Keratinocyte (primary cell): ENCODE data around the gene HAT1.

Experiments
- EZH2 ChIP-seq: IDR thresholded peaks from one replicate; pipeline ENCODE4 v1.6.1; 2012; ENCODE audit warnings: inconsistent platforms, mild to moderate bottlenecking, low read length, moderate library complexity
- TF ChIP-seq, protein P1 (sequence below), 3 experiments: IDR thresholded peaks in 1 of 3; conservative IDR thresholded peaks in 1 of 3; optimal IDR thresholded peaks in 1 of 3; 2 replicates in 2 of 3; 3 replicates in 1 of 3; pipeline versions ENCODE3 to v1.5.1; 2011; ENCODE audit warnings: low read length in 3 of 3, mild to moderate bottlenecking in 3 of 3, moderate library complexity in 2 of 3, control low read depth in 1 of 3, inconsistent platforms in 1 of 3; ENCODE audit not compliant: insufficient read depth in 2 of 3; ENCODE audit errors: extremely low read depth in 1 of 3

DNA sequence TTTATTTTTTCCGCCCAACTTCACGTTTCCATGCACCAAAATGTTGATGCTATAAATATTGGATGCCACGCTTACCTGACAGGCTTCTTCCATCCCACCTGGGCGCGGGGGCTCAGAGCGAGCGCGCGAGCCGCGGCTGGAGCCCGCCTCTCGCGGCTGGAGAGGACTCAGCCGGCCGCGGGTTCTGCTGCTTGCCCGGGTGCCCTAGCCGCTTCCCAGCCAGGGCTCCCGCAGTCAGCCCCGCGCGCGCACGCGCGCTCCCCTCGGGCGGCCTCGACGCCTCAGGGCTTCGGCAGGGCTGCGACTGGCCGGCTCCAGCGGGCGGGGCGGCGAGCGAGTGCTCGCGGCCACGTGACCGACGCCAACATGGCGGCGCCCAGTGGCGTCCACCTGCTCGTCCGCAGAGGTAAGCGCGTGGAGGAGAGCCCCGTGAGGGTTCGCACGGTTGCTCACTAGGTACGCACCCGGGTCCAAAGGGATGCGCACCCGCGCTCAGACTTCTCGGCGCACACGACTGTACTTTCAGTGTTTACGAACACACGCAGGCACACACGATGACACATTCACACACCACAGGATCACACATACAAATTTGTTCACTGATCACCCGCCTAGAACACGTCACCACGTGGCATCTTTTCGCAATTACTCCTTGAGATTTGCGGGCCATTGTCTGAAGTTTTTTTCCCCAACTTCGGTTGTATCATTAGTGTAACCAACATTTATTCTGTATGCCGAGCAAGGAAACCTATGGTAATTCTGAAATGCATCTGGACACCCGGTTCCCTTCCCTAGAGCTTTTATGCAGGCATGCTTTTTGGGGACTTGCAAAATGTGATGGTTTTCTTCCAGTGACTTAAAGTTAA is 77.6 kb downstream of the HAT1 start, which contains the start of gene METAP1D:
- TF ChIP-seq, protein P1, sequence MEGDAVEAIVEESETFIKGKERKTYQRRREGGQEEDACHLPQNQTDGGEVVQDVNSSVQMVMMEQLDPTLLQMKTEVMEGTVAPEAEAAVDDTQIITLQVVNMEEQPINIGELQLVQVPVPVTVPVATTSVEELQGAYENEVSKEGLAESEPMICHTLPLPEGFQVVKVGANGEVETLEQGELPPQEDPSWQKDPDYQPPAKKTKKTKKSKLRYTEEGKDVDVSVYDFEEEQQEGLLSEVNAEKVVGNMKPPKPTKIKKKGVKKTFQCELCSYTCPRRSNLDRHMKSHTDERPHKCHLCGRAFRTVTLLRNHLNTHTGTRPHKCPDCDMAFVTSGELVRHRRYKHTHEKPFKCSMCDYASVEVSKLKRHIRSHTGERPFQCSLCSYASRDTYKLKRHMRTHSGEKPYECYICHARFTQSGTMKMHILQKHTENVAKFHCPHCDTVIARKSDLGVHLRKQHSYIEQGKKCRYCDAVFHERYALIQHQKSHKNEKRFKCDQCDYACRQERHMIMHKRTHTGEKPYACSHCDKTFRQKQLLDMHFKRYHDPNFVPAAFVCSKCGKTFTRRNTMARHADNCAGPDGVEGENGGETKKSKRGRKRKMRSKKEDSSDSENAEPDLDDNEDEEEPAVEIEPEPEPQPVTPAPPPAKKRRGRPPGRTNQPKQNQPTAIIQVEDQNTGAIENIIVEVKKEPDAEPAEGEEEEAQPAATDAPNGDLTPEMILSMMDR (optimal IDR thresholded peaks at IDR 0.05 in 1 of 3, IDR thresholded peaks at IDR 0.05 in 1 of 3, conservative IDR thresholded peaks at IDR 0.05 in 1 of 3; ENCODE audit: extremely low read depth in 1 of 3, insufficient read depth in 2 of 3, low read length in 3 of 3) = peak in 2 of 3 experiments; percentile 12 to 21
- TF ChIP-seq EZH2 = no peak
